NB4 (cell line): ENCODE results near the gene CD93.

Source experiments
- POLR2A ChIP-seq: IDR thresholded peaks from 2 replicates; pipeline ENCODE4 v1.6.1; 2011; ENCODE audit warnings: mild to moderate bottlenecking; ENCODE audit not compliant: insufficient read length; ENCODE audit errors: extremely low read depth
- TF ChIP-seq, protein P1 (sequence below): IDR thresholded peaks from one replicate; pipeline ENCODE4 v1.5.1; 2012; ENCODE audit warnings: low read depth, low read length

- no peak for TF ChIP-seq POLR2A
- TF ChIP-seq, protein P1, sequence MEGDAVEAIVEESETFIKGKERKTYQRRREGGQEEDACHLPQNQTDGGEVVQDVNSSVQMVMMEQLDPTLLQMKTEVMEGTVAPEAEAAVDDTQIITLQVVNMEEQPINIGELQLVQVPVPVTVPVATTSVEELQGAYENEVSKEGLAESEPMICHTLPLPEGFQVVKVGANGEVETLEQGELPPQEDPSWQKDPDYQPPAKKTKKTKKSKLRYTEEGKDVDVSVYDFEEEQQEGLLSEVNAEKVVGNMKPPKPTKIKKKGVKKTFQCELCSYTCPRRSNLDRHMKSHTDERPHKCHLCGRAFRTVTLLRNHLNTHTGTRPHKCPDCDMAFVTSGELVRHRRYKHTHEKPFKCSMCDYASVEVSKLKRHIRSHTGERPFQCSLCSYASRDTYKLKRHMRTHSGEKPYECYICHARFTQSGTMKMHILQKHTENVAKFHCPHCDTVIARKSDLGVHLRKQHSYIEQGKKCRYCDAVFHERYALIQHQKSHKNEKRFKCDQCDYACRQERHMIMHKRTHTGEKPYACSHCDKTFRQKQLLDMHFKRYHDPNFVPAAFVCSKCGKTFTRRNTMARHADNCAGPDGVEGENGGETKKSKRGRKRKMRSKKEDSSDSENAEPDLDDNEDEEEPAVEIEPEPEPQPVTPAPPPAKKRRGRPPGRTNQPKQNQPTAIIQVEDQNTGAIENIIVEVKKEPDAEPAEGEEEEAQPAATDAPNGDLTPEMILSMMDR, result no peak
Measured at GRCh38 chr20:23071996-23072395, 14.1 kb downstream of the CD93 start.
